HG02973 (cell line): ENCODE measurements around the gene STT3B.
"Not testable (repeated sequence)": the region's sequence is repeated elsewhere in the genome, so short reads cannot be mapped to it uniquely, and the experiment has no call there.

Experiments
- ATAC-seq: cut with Tn5 transposase; IDR thresholded peaks from one replicate; pipeline ENCODE4 v1.9.1; 2021; ENCODE audit warnings: moderate library complexity; ENCODE audit not compliant: unreplicated experiment

STT3B gene

GRCh38 chr3:31590650-31591049 is 57.9 kb downstream of the STT3B start:
- ATAC-seq = no peak

- ATAC-seq = no peak
Measured at GRCh38 chr3:31592764-31593163, 60.0 kb downstream of the STT3B start.

GRCh38 chr3:31596176-31596575 is 63.5 kb downstream of the STT3B start:
- no peak for ATAC-seq

- ATAC-seq = no peak
Measured at GRCh38 chr3:31600431-31600830, 67.7 kb downstream of the STT3B start.

- ATAC-seq = not testable (repeated sequence)
Measured at GRCh38 chr3:31605333-31605732, 72.6 kb downstream of the STT3B start.

- no peak for ATAC-seq
Measured at GRCh38 chr3:31606453-31606852, 73.7 kb downstream of the STT3B start.

GRCh38 chr3:31610700-31611275 is 78.1 kb downstream of the STT3B start:
- ATAC-seq = no peak

GRCh38 chr3:31613177-31613576 is 80.5 kb downstream of the STT3B start:
- no peak for ATAC-seq

- no peak for ATAC-seq
Measured at GRCh38 chr3:31613654-31614053, 80.9 kb downstream of the STT3B start.

- no peak for ATAC-seq
Measured at GRCh38 chr3:31614162-31614921, 81.6 kb downstream of the STT3B start.

GRCh38 chr3:31615071-31615875 is 82.5 kb downstream of the STT3B start:
- no peak for ATAC-seq

- no peak for ATAC-seq
Measured at GRCh38 chr3:31616711-31617110, 84.0 kb downstream of the STT3B start.

- ATAC-seq = no peak
Measured at GRCh38 chr3:31620656-31621055, 87.9 kb downstream of the STT3B start.

GRCh38 chr3:31621314-31621713 is 88.6 kb downstream of the STT3B start:
- ATAC-seq = no peak

- peak; percentile 80 for ATAC-seq
Measured at GRCh38 chr3:31622636-31623288, 90.0 kb downstream of the STT3B start.

GRCh38 chr3:31624083-31624709 is 91.5 kb downstream of the STT3B start:
- ATAC-seq = no peak

GRCh38 chr3:31625358-31625757 is 92.6 kb downstream of the STT3B start:
- ATAC-seq = no peak

GRCh38 chr3:31629054-31629453 is 96.3 kb downstream of the STT3B start:
- ATAC-seq = no peak

GRCh38 chr3:31634476-31634875 is 101.8 kb downstream of the STT3B start:
- ATAC-seq = no peak

GRCh38 chr3:31635545-31635944 is 102.8 kb downstream of the STT3B start:
- no peak for ATAC-seq

- no peak for ATAC-seq
Measured at GRCh38 chr3:31636049-31636448, 103.3 kb downstream of the STT3B start.
